GM03348 (cell line): Measurements from ENCODE around the gene STIP1.

ENCODE experiments used
- DNase-seq: peaks from one replicate; pipeline ENCODE4 v3.0.0; 2012; ENCODE audit warnings: low spot score

Gene STIP1

DNA sequence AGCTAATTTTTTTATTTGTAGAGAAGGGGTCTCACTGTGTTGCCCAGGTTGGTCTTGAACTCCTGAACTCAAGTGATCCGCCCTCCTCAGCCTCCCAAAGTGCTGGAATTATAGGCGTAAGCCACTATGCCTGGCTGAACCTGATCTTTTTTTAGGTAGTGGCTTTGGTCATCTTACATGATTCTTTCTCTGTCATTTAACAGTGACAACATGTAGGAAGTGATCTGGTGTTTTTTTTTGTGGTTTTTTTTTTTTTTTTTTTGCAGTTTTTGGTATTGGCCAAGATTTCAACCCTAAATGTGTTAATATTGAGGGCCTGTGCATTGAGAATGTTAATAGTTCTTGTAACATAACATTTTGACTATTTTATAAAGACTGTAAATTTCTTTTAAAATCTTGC lies 12.5 kb downstream of the STIP1 start:
- DNase-seq: no peak

DNA sequence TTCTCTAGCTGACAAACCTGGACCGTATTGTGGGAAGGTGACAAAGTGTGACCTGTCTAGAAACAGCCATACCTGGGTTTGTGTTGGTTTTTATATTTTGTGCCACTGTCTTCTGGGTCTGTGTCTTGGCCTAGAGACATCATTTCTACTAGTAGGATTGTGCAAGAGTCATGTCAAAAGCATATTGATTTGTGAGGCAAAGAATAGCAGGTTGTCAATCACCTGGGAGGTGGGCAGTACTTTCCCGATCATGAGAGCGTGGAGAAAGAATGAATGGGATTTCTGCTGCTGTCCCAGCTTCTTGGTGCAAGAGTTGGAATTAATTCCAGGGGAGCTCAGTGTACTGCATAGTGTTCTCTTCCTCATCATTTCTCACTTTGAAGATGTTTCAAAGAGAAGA lies 15.6 kb downstream of the STIP1 start:
- no peak for DNase-seq

GRCh38 chr11:64202992-64203391 lies 17.0 kb downstream of the STIP1 start:
- no peak for DNase-seq

GRCh38 chr11:64203421-64204079 lies 17.6 kb downstream of the STIP1 start:
- no peak for DNase-seq

DNA sequence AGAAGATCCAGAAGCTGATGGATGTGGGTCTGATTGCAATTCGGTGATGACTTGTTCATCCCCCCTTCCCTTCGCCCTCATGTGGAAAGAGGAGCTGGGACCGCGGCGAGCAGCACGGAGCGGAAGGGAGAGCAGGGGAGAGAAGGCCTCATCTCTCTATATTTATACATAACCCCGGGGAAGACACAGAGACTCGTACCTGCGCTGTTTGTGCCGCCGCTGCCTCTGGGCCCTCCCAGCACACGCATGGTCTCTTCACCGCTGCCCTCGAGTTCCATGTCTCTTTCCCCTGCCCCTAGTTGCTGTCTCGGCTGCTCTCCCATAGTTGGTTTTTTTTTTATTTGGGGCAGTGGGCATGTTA lies 18.1 kb downstream of the STIP1 start:
- no peak for DNase-seq

GRCh38 chr11:64204464-64204989 lies 18.6 kb downstream of the STIP1 start:
- peak; percentile 93 for DNase-seq

DNA sequence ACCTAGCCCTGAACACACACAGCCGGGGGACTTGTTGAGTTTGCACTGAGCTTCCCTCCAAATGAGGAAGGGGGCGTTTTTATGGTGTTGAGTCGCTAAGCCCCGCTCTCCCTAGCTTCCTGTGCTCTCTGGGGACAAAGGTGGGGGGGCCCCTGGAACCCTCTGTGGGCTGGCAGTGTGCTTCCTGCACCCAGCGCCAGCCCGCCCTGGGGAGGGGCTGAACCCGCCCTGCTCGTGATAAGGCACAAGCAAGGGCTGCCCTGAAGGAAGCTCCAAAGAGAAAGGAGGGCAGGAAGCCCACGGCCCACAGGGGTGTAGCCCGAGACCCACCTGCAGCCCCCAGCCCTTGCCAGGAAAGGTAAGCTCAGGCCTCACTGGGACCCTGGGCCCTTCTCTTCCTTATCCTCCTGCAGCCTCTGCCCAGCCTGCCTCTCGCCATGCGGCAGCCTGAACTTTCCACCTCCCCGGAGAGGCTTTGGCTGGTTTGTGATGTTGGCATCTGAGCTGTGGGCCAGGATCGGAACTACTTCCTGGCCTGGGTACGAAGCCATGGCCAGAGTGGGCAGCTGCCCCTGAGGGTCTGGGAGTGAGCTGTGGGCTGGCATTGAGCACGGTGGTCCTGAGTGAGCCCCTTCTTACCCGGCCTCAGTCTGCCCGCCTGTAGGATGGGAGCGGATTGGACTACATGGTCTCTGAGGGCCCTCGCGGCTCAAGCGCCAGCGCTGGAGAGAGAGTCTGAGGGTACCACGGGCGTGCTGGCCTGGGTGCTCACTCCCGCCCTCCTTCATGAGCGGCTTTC lies 20.7 kb downstream of the STIP1 start, which contains the start of gene FERMT3:
FERMT3 (plus strand) TSS at position 265 of the 799 bp plus-strand sequence. CDS start 644 bp downstream, outside the sequence.
- DNase-seq: no peak

- DNase-seq: peak; percentile 78
These were observed 21.5 kb downstream of the STIP1 start for GRCh38 chr11:64207256-64208085.

DNA sequence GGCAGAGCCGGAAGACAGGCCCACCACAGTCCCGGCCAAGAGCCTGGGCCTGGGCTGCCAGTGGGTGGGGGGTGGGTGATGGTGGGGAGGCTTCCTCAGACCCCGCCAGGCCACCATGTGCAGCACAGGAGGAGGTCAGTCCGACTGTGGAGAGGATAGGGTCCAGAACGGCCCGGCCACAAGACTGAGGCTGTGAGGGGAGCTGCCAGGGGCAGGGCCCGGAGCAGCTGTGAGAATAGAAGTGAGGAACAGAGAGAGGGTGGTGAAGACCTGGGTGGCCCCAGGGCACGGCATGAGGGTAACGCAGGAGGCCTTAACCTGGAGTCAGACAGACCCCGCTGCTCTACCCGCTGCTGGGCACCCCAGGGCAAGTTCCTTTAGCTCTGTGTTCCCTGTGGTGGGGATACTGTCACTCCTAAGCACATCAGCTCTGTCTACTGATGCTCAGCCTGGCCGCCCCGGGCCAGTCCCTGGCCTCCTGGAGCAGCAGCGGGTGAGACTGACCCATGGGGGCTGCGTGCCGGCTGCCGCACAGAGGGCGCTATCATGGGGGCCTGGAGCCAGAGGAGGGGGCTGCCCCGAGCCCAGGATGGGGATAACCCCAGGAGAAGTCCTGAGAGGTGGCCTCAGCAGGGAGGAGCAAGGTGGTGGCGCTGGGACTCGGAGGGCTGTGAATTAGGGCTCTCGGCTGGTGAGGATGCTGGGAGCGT lies 22.3 kb downstream of the STIP1 start:
- no peak for DNase-seq

GRCh38 chr11:64208796-64209562 lies 23.0 kb downstream of the STIP1 start:
- DNase-seq: no peak

DNA sequence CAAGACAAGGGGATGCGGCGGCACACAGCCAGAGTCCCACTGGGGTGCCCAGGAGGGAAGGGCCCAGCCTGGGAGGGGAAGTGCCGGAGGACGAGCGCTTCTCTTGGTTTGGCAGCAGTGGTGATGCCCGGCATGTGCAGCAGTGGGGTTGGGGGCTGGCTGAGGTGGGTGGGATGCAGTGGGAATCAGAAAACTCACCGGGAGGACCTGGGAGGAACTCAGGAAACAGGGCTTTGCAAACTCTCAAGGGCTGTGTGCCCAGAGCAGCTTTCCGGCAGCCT lies 23.5 kb downstream of the STIP1 start:
- no peak for DNase-seq

DNA sequence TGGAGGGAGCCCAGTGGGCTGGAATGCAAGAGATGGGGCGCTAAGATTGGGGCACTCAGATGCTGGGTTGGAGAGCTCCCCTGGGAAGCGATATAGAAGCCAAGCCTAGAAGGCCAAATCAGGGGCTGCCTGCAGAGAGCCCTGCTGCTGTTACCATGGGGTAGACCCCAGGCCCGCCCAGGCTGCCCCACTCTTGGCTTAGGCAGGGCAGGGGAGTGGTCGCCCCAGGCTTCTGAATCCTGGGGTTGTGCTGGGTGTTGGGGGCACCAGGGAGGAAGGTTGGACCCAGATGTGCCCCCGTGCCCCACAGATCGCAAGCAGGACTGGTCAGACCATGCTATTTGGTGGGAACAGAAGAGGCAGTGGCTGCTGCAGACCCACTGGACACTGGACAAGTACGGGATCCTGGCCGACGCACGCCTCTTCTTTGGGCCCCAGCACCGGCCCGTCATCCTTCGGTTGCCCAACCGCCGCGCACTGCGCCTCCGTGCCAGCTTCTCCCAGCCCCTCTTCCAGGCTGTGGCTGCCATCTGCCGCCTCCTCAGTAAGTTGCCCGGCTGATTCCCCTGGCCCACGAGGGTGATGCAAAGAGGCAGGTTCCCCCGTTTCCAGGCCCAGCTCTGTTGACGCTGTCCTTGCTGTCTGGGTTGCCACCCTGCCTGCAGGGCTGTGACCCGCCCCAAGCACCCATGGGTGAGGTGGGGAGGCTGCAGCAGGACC lies 24.5 kb downstream of the STIP1 start:
- DNase-seq: no peak

DNA sequence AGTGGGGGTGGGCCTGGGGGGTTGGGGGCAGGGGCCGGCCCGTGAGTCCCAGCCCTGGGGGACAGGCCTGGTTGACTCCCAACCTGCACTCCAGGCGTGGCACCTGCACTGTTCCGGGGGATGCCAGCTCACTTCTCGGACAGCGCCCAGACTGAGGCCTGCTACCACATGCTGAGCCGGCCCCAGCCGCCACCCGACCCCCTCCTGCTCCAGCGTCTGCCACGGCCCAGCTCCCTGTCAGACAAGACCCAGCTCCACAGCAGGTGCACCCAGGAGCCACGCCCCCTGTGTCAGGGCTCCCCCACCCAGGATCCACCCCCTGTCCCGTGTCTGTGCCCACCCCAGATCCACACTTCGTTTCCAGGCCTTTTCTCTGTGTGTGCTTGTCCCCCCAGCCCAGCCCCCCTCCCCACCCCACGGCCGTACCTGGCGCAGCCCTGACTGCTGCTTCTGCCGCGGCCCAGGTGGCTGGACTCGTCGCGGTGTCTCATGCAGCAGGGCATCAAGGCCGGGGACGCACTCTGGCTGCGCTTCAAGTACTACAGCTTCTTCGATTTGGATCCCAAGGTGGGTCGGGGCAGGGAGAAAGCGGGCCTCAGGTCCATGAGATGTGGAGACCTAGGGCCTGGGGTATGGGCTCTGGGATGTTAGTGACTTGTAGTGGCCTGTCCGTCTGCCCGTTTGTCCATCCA lies 25.4 kb downstream of the STIP1 start:
- no peak for DNase-seq

DNA sequence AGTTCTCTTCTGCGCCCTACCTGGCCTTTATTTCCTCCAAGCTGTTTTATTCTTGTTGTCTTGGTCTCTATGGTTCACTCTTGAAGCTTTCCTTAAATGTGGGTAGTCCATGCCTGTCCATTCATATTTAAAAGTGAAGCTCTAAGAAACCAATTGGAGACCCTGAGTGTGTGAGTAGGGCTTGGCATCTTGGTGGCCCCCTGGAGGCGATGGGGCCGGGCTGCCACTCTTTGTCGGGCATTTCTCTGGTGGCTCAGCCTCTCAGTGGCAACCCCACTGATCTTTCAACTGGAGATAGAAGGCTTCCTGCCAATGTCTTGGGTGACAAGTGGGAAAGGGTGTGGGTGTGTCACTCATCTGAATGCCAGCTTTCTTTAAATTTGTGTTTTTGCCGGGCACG lies 30.9 kb downstream of the STIP1 start:
- DNase-seq: no peak

- no peak for DNase-seq
These were observed 32.8 kb downstream of the STIP1 start for GRCh38 chr11:64218628-64219353.

DNA sequence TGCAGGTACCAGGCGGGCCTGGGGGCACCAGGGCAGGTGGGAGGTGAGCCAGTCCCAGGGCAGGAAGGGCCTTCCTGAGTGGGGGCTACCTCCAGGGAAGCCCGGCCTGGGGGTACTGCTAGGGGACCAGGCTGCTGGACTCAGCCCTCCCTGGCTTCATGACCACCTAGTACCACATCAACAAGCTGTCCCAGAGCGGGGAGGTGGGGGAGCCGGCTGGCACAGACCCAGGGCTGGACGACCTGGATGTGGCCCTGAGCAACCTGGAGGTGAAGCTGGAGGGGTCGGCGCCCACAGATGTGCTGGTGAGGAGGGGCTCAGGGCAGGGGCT lies 33.3 kb downstream of the STIP1 start:
- no peak for DNase-seq

DNA sequence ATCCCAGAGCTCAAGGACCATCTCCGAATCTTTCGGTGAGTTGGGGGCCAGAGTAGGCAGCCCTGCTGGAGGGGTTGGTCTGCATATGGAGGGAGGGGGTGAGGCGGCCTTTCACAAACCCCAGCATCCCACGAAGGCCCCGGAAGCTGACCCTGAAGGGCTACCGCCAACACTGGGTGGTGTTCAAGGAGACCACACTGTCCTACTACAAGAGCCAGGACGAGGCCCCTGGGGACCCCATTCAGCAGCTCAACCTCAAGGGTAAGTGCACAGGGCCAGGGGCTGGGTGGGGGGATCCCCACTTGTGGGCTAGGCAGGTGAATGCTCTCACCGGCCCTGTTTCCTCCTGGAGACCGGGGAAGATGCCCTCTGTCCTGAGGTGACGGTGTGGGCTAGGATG lies 33.8 kb downstream of the STIP1 start:
- DNase-seq: no peak

- no peak for DNase-seq
These were observed 34.3 kb downstream of the STIP1 start for GRCh38 chr11:64220271-64220670.

- no peak for DNase-seq
These were observed 34.8 kb downstream of the STIP1 start for GRCh38 chr11:64220798-64221197.

DNA sequence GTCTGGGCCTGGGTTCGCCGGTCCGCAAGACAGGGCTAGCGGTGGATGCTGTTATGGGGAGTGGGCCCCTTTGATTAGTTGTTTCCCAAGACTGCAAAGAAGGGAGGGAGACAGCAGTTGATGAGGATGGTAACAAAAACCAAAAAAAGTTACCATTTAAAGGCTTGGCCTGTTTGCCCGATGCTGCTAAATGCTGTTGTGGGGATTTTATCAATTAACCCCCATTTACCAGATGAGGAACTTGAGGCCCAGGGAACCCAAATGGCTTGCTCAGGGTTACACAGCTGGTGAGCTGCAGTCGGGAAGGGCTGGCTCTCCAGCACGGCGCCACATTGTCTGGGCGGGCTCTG lies 36.7 kb downstream of the STIP1 start:
- DNase-seq: no peak
